ENCODE data around the gene CNNM3.
A peak's percentile ranks its signal among the peaks of the same experiment; 100 is the strongest.

CNNM3 gene

GRCh38 chr2:96819128-96819875 is 3.2 kb downstream of the CNNM3 start:
- no peak for DNase-seq

DNA sequence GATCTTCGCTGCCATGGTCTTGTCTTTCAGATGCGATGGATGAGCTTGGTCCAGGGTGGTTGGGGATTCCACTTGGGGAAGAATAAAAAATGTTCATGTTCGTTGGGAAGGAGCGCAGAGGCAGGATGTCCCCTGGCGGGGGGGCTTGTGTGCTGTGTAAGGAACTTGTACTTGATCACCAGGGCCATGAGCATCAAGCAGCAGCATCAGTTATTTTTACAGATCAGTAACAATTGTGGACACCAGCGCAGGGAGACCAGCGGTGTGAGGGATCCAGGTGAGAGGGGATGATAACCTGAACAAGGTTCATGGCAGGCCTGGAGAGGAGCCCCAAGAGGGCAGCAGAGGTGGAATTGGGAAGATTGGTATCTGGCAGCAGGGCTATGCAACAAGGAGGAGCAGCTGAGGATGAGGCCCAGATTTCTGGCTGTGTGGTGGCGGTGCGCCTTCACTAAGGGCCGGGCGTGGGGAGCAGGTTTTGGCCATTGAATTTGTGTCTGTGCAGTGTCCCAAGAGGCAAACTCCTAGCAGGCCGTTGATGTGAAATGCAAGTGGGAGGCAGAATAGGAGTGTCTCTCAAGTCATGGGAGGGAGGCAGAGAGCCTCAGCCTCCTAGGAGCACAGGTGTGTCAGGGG is 3.9 kb downstream of the CNNM3 start:
- no peak for DNase-seq

DNA sequence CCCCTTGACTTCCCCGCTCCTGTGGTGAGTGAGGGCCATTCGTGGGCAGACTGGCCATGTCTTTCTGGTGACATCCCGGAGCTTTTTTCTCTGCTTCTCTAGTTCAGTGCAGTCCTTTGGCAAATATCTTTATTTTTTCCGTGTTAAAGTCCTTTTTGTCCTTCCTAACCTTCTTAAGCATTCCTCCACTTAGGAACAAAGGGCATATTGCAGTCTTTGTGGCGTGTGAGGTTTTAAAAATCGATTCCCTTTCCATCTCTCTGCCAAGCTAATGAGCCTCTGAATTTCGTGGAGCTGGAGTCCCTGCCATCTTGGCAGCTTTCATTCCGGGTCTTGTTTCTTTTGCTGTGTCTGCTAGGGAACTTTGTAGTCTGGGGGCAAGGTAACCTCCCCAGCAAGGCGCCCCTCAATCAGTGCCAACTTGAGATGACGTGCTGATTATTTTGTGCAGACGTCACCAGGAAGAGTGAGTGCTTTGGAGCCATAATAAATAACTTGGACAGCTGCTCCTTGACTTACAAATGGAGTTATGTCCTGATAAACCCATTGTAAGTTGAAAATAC is 5.1 kb downstream of the CNNM3 start:
- no peak for DNase-seq

GRCh38 chr2:96822786-96823185 is 6.7 kb downstream of the CNNM3 start:
- no peak for DNase-seq

- DNase-seq = no peak
These were observed 7.1 kb downstream of the CNNM3 start for GRCh38 chr2:96823198-96823597.

- no peak for DNase-seq
These were observed 8.2 kb downstream of the CNNM3 start for GRCh38 chr2:96824079-96824870.

DNA sequence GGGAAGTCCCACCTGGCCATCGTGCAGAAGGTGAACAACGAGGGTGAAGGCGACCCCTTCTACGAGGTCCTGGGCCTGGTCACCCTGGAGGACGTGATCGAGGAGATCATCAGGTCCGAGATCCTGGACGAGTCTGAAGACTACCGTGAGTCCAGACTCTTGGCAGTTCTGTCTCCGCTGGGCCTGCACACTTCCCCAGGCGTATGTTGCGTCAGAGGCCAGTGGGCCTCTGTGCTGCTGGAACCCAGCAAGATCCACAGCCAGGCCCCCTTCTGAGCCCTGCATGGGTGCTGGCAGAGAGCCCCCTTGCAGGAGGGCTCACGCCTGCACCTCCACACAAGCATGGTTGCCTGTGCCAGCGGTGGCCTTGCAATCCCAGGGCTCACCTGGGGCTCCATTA is 9.0 kb downstream of the CNNM3 start:
- DNase-seq = no peak

DNA sequence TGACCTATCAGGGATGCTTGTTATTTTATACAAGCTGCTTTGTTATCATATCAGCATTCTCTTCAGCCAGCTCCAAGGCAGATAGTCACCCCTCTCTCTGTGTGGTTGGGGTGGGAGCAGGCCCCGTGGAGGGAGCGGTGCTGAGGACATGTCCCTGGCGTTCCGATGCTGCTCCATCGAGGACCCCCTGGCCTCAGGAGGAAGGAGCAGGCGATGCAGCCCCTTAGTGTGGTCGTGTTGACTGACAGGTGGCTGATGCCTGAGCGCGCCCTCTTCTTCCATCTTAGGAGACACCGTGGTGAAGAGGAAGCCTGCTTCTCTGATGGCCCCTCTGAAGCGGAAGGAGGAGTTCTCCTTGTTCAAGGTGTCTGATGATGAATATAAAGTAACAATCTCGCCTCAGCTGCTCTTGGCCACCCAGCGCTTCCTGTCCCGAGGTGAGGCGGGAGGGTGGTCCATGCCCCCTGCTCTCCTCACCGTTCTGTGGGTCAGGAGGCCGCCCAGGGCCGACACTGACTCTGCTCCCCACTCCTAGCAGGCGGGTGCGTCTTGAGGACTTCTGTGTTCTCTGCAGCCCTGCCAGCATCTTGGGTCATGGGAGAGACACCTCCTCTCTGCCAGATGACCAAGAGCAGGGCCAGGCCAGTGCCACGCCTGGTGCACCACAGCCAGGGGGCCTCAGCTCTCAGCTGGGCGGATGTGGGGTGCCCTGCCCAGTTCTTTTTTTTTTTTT is 10.6 kb downstream of the CNNM3 start:
- DNase-seq = no peak

GRCh38 chr2:96828436-96828835 is 12.4 kb downstream of the CNNM3 start:
- DNase-seq = no peak

GRCh38 chr2:96828874-96829273 is 12.8 kb downstream of the CNNM3 start:
- no peak for DNase-seq

GRCh38 chr2:96830044-96830562 is 14.0 kb downstream of the CNNM3 start:
- no peak for DNase-seq

- DNase-seq = no peak
These were observed 15.6 kb downstream of the CNNM3 start for GRCh38 chr2:96831679-96832078.

DNA sequence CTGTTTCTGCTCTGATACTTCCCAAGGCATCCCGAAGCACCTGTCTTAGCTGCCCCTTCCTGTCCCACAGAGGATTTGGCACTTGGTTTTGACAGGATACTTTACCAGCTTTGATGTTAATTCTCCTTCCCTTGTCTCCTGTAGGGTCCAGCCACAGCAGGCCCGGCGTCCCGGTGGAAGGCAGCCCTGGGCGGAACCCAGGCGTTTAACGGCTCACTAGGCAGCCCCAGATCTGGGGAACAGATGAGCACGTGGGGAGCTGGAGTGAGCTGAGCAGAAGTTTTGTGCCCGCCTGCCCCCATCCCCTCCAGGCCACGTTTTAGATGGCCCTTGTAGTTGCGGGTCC is 16.3 kb downstream of the CNNM3 start:
- no peak for DNase-seq

- DNase-seq = no peak
These were observed 16.9 kb downstream of the CNNM3 start for GRCh38 chr2:96832754-96833507.

DNA sequence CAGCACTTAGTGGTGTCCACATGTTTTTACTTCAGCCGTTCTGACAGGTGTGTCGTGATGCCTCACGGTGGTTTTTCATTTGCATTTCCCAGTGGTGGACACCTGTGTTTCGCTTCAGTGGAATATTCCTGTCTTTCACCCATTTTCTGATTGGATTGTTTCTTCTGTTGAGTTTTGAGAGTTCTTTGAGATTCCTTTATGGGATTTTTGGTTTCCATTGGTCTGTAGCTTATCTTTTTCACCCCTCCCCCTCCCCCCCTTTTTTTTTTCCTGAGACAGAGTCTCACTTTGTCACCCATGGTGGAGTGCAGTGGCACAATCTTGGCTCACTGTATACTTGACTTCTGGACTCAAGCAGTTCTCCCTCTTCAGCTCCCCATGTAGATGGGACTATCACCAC is 19.8 kb downstream of the CNNM3 start:
- no peak for DNase-seq

- no peak for DNase-seq
These were observed 21.5 kb downstream of the CNNM3 start for GRCh38 chr2:96837575-96837974.

DNA sequence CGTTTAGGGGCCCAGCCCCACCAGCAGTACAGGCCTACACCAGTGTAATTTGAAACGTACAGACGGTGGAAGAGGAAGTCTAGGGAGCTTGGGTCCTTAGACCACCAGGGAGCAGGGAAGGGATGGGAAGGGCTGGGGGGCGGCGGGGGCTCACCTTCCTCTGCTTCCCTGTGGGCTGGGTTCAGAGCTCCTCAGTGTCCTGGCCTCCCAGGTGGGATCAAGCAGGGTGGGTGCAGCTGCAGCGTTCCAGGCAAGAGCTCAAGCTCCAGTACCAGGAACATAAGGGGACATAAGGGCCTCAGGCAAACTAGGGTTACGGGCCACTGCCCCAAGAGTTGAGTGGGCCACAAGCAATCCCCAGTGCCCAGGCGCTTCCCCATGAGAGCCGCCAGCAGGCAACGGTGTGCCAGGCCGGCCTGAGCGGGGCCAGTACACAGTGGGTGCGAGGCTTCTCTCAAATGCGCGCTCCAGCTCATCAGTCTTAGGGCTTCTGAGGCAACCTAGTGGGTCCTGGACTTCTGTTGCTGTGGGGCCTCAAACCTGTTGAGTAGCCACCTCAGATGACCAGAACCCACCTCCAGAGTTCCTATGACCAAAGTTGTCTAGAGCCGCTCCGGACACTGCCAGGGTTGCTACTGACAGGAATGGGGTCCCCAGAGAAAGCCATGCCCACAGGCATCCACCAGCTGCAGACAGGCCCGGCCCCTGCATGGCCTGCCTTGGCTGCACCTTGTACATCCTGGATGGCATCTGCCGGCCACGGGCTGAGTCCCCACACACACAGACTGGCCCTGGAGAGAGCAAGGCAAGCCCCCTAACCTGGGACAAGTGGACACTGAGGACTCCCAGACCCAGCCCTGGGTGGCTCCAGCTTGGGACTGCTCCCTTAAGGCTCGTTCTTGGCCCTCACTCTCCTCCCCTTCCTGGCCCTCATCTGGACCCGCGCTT is 22.6 kb downstream of the CNNM3 start:
- no peak for DNase-seq

- DNase-seq = no peak
These were observed 23.3 kb downstream of the CNNM3 start for GRCh38 chr2:96839293-96839874.

GRCh38 chr2:96839875-96840850 is 24.1 kb downstream of the CNNM3 start:
- peak in 1 of 2 experiments; percentile 29 for DNase-seq

All from NCI-H524 (cell line).